GM12872 (cell line): ENCODE data around the gene SLC7A9.

ENCODE experiments used
- CTCF ChIP-seq: IDR thresholded peaks from 3 replicates; pipeline ENCODE4 v1.5.1; 2011; ENCODE audit warnings: low read depth, mild to moderate bottlenecking, low read length, moderate library complexity; ENCODE audit not compliant: insufficient read depth

Gene SLC7A9

GRCh38 chr19:32880622-32881021 lies 11.1 kb upstream of the SLC7A9 start:
- TF ChIP-seq CTCF: no peak

- TF ChIP-seq CTCF: no peak
Measured at GRCh38 chr19:32879741-32880140, 10.2 kb upstream of the SLC7A9 start.

GRCh38 chr19:32878988-32879387 lies 9.4 kb upstream of the SLC7A9 start:
- no peak for TF ChIP-seq CTCF

GRCh38 chr19:32877977-32878745 lies 8.6 kb upstream of the SLC7A9 start:
- TF ChIP-seq CTCF: no peak

GRCh38 chr19:32877323-32877912 lies 7.9 kb upstream of the SLC7A9 start:
- no peak for TF ChIP-seq CTCF

GRCh38 chr19:32876919-32877285 lies 7.3 kb upstream of the SLC7A9 start:
- TF ChIP-seq CTCF: no peak

GRCh38 chr19:32876236-32876918 lies 6.8 kb upstream of the SLC7A9 start:
- TF ChIP-seq CTCF: no peak
